ENCODE measurements around the gene CDK2.
"Not testable (repeated sequence)": the region's sequence is repeated elsewhere in the genome, so short reads cannot be mapped to it uniquely, and the experiment has no call there.

Gene CDK2

DNA sequence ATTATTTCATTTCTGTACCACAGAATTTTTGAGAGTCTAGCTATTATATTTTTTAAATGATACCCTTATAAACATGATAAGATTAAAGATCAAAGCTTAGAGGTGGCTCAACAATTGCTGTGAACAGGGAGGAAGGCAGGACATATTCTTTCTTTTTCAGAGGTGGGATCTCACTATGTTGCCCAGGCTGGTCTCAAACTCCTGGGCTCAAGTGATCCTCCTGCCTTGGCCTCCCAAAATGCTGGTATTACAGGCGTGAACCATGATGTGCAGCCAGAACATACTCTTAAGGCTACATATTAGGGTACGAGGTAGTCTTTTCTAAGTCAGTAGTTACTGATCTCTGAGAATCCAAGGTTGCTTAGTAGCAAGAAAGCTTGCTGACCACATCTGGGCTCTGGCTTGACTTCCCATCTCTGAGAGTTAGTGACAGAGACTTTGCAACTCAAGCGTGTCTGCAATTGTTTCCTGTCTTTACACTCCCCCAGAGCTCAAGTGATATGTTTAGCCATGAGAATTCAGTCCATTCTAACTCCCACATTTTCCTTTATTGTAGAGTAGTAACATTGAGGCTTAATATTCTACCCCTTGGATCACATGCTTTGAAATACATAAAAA is 15.8 kb downstream of the CDK2 start:
- DNase-seq = no peak

DNA sequence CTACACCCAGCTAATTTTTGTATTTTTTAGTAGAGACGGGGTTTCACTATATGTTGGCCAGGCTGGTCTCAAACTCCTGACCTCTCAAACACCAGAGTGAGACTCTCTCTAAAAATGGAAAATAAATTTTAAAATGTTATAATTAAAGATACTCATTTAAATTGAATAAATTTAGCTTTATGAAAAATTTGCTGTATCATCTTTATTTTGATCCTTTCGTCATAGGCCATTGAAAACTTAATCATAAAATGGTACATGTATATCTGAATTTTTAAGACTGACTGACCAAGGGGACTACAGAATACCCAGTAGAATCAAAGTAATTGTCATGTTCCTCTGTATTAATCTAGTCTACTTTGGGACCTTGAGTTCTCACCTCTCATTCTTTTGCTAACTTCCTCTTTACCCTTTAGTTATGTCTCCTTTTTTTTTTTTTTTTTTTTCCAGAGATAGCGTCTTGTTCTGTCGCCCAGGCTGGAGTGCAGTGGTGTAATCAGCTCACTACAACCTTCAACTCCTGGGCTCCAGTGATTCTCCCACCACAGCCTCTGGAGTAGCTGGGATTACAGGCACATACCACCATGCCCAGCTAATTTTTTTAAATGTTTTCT is 16.7 kb downstream of the CDK2 start:
- no peak for DNase-seq

DNA sequence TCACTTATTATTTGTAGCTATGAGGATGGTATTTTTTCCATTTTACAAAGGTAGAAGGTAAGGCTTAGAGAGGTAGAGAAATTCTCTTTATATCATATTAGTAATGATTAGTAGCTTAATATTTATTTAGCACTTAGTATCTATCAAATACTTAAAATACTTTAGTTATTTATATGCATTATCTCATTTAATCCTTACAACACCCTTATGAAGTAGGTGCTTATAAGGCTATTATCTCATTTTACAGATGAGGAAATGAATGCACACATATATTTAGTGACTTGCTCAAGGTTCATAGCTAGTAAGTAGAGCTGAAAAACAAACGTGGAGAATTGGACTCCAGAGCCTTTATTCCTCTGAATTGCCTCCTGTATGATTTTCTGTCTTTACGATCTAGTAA is 18.2 kb downstream of the CDK2 start:
- no peak for DNase-seq

DNA sequence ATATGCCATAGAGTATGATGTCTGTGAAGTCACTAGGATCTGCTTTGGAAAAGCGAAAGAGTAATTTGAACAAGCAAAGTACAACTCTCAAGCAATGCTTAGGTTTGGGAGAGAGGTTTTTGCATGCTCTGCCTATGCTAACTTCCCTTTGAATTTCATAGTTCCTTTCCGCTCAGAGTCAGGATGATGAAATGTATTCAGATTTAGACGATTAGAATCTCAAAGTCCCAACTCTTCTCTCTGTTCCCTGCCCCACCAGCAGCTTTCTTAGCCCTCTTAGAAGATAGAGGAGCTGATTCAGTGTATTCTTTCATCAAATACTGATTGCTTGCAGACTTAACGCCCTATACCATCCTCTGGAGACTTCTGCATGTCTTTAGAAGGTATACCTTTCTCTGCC is 18.7 kb downstream of the CDK2 start:
- DNase-seq = no peak

DNA sequence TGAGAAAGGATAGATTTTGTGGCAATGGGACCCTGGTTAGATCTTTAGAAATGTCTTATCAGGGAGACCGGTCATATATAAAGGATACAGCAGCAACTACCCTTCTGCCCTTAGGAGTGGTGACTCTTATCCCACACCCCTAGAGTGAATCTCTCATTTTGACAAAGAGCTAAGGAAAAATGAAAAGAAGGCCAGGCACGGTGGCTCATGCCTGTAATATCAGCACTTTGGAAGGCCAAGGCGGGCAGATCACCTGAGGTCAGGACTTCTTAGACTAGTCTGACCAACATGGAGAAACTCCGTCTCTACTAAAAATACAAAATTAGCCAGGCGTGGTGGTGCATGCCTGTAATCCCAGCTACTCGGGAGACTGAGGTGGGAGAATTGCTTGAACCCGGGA is 19.3 kb downstream of the CDK2 start:
- DNase-seq = not testable (repeated sequence)

DNA sequence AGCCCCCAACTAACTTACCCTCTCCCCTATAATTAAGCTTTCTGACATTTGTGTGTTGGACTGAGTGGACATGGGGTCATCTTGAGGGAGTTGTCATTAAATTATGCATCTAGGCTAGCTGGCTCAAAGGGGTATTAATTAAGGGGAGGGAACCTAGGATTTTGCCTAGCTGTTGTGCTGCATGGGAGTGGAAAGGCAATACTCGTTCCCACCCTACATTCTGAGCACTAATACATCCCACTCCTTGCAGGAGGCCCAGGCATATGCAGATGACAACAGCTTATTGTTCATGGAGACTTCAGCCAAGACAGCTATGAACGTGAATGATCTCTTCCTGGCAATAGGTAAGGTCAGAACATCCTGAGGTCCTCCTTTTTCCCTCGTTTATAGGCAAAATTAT is 24.5 kb downstream of the CDK2 start:
- no peak for DNase-seq

DNA sequence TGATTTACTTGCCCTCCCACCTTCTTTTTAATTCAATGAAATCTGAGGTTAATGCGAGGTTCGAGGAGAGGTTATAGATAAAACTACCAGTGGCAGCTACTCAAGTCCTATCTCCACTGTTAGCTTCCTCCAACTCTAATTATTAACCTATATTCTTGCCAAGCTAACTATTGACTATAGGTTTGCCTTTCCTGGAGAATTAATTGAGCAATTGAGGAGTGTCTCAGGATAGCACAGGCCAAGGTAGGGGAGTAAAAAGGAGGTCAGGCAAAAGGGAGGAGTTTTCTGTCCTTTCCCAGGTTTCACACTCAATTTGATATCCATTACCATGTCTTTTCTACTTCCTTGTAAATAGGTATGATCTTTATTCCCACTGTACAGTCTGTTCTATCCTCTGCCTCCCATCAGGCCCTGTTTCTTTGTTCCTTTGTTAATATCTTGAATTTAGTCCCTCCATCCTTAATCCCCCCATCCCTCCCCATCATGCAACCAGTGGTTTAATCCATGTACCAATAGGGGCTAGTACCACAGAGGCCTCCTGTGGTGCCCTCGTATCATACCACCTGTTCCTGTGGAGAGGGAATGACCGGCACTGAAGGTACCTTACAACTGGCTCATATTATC is 26.7 kb downstream of the CDK2 start:
- no peak for DNase-seq

DNA sequence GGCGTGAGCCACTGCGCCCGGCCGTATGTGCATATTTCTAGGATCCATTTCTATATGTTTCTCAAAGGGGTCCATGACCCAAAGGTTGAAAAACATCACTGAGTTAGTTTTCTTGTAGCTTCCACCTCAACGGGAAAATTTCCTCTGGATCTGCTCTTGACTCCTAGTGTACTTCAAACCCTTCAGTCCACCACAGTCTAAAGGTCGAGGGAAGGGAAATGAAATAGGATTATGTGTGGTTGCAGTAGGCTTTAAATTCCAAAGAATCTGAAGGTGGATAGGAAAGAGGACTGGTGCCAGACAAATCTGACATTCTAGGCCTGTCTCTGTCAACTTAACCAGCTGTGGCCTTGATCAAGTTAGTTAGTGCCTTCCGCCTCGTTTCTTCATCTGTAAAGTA is 28.7 kb downstream of the CDK2 start:
- no peak for DNase-seq

DNA sequence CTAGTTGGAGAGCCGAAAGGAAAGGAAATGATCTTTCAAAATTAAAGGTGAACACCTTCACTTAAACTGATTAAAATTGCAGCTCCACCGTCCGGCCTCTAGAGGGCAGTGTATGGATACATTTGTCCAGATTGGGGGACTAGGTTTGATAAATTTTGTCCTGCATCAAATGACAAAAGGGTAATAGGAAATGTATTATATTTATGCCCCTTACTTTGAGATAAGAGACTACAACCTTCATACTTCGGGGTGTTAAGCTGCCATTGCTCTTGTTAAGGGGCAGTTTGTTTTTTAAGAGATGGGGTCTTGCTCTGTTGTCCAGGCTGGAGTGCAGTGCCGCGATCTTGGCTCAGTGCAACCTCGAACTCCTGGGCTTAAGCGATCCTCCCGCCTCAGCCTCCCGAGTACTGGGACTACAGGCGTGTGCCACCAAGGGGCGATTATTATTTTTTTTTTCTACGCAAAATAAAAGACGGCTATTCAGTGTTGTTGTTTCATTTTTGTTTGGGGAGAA is 29.6 kb downstream of the CDK2 start:
- peak; percentile 71 for DNase-seq

DNA sequence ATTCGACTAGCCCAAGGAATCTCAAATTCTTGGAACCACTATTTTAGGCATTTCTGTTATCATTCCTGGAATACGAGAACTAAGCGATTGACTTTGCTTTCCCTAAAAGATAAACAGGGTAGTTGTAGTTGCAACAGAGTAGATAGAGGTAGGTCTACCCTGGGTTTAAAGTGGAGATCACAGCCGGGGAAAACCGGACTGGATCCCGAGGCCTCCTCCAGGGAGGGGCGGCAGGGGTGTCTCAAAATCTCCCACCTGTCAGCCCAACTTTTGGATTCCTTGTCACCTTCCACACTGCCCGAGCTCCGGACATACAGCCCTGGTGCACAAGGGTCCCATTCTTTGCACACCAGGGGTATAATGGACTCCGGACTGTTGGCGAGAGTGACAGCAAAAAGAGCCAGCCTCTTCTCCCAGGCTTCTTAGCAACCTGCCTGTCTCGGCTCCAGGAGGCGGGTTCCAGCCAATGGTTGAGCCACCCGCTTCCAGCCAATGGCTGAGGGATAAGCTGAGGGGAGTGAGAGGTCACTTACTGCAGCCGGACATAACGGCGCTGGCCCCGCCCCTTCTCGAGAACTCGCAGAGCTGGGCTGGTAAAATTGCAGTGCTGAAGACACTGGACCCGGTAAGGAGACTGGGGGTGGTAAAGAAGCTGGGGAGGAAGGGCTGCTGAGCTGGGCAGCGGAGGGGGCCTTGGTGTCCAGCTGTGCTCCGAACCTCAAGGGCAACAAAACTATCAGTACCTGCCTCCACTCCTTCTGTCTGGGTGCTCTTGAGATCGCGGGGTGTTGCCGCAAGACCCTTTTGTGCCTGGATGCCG is 30.3 kb downstream of the CDK2 start, which contains the start of gene SUOX:
TSS of gene SUOX (plus strand) at position 562 of the 820 bp plus-strand sequence. CDS start 4,946 bp downstream, outside the sequence.
- DNase-seq = peak; percentile 46

DNA sequence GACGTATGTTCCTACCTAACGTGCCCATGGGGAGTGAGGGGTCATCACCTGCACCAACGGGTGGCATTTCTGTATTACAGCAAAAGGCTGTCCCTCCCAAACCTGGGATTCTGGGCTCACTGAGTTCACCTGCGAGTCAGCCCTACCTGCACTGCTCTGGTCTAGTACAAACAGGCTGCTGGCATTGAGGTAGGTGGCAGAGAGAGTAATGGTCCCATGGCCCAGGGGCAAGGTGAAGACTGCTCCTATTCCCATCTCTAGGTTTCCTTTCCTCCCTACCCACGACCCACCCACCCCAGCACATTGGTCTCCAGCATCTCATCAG is 30.9 kb downstream of the CDK2 start:
- DNase-seq = no peak

DNA sequence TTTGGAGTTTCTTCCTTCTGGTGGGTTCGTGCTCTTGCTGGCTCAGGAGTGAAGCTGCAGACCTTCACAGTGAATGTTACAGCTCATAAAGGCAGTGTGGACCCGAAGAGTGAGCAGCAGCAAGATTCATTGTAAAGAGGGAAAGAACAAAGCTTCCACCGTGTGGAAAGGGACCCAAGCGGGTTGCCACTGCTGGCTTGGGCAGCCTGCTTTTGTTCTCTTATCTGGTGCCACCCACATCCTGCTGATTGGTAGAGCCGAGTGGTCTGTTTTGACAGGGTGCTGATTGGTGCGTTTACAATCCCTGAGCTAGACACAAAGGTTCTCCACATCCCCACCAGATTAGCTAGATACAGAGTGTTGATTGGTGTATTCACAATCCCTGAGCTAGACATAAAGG is 32.9 kb downstream of the CDK2 start:
- not testable (repeated sequence) for DNase-seq

DNA sequence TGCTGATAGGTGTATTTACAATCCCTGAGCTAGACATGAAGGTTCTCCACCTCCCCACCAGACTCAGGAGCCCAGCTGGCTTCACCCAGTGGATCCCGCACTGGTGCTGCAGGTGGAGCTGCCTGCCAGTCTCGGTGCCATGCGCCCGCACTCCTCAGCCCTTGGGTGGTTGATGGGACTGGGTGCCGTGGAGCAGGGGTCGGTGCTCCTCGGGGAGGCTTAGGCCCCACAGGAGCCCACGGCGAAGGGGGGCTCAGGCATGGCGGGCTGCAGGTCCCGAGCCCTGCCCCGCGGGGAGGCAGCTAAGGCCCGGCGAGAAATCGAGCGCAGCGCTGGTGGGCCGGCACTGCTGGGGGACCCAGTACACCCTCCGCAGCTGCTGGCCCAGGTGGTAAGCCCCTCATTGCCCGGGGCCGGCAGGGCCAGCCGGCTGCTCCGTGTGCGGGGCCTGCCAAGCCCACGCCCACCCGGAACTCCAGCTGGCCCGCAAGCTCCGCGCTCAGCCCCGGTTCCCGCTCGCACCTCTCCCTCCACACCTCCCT is 33.4 kb downstream of the CDK2 start:
- DNase-seq = not testable (repeated sequence)

DNA sequence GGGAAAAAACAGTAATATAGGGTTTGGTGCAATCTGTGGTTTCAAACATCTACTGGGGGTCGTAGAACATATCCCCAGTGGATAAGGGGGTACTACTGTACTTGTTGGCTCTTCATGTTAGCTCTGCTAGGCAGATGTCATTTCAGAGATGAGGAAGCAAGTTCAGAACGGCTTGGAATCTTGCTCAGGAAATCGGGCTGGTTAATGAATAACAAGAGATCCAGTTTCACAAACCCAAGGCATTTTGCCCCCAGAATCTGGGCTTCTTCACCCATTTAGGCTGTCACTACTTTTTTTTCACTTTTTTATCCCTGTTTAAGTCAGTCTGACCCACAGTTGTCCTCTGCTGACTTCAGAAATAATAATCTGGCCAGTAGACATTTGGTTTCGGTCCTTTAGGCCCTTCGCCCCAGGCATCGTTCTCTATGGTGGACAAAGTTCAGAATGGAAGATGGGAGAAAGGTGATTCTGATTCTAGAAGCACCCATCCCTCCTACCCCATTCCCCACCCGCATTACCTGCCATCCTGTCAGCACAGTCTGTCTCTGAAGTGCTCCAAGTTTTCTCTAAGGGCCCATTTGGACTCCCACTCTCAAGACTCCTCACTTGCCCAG is 35.0 kb downstream of the CDK2 start:
- DNase-seq = no peak

DNA sequence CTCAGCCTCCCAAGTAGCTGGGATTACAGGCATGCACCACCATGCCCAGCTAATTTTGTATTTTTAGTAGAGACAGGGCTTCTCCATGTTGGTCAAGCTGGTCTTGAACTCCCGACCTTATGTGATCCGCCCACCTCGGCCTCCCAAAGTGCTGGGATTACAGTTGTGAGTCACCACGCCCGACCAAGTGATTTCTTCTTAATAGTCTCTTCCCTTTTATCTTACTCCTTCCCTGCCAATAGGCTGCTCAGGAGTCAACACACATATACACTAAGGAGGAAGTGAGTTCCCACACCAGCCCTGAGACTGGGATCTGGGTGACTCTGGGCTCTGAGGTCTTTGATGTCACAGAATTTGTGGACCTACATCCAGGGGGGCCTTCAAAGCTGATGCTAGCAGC is 36.7 kb downstream of the CDK2 start:
- DNase-seq = not testable (repeated sequence)

DNA sequence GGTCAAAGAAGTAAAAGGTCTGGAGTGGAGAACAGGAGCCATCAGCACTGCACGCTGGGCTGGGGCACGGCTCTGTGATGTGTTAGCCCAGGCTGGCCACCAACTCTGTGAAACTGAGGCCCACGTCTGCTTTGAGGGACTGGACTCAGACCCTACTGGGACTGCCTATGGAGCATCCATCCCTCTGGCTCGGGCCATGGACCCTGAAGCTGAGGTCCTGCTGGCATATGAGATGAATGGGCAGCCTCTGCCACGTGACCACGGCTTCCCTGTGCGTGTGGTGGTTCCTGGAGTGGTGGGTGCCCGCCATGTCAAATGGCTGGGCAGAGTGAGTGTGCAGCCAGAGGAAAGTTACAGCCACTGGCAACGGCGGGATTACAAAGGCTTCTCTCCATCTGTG is 37.6 kb downstream of the CDK2 start:
- no peak for DNase-seq

DNA sequence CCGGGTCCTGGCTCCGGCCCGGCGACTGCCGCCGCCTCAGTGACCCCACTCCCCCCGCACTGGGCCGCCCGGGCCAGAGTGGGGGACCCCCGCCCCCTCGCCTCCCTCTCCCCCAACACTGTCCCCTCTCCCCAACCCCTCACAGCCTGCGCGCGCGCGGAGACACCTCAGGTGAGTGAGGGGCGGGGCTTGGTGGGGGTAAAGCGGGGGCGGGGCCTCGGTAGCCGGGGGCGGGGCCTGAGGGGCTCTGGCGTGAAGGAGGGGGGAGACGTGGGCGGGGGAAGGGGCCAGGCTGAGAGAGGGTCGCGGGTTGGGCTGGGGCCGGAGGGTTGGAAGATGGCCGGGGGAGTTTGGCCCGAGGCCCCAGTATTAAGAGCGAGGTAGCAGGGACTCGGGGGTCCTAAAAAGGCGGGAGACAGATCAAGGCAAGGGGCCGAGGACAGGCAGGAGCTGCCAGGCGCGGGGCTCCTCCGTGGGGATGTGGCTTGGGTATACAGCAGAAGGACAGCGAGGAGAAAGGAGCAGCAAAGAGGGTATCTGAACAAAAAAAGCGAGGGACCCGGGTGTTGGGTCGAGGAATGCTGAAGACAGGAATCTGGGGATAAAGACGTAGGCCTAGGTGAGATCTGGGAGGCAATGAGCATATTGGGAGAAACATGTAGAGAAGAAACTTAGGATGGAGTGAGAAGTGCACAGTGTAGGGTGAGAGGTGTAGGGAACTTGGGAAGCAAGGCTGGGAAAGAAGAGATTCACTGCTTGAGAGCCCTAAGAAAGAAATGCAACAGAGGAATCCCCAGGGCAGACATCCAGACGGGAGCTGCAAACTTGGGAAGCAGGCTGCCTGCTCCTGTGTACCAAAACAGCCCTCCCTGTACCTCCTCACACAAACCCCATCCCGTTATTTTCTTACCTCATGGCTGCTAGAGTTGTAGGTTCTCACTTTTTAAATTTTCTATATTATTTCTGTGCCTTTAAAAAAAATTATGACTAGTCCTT is 41.2 kb downstream of the CDK2 start:
- peak; percentile 79 for DNase-seq

DNA sequence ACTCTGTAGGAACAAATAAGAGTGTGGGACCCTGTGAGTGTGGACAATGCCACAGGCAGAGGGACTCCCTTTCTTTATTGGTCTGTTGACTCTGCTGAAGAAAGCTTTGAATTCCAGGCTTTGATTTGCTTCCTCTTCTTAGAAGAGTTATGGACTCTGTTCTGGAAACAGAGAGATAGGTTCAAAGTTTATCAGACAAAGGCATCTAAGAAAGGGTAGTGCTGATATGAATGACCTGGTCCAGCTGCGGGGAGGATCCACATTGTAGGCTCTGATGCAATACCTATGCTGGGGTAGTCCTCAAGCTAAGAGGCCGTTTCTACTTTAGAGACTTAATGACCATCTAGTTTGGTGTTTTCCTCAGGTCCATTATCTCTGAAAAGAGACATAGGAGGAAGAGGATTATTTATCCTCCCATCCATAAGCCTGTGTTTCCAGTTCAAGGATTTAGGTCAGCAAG is 43.5 kb downstream of the CDK2 start:
- no peak for DNase-seq

DNA sequence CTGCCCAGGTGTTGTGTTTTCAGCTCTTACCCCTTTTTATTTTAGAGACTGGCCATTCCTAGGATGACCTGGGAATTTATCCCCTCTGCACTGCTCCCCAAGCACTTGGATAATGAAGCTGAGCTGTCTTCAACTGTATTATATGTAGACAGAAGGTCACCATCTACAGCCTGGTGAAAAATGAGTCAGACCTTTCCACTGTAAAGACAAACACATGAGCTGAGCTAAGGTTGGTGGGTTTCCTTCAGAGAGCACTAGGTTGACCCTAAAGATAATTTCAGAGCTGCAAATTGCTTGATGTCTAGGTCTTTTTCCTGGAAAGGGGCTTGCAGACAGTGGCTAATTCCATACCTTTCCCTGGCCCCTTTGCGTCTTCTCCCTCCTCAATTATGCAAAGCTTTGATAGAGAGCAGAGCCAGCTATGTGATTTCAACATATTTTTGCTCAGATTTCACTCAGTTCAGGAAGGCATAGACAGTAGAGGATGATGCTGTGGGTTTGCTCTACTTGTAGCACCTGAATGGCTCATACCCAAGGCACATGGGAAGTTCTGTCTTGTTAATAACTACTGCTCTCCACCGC is 45.0 kb downstream of the CDK2 start:
- no peak for DNase-seq

DNA sequence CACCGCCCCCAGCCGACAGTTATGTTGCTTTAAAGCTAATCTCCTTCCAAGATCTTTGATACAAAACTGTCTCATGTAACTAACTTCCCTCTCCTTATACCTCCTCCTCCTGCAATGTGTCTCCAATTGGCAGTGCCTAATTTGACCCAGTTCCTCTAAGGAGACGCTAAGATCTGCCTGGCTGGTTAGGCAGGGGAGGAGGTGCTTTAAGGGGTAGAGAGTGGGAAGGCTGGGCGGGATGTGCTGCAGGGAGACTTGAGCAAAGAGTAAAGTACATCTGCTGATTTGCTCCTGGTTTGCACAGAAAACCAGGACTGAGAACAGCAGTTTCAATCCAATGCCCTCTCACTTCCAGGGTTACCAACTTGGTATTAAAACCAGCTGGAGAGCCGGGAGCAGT is 46.9 kb downstream of the CDK2 start:
- no peak for DNase-seq

DNA sequence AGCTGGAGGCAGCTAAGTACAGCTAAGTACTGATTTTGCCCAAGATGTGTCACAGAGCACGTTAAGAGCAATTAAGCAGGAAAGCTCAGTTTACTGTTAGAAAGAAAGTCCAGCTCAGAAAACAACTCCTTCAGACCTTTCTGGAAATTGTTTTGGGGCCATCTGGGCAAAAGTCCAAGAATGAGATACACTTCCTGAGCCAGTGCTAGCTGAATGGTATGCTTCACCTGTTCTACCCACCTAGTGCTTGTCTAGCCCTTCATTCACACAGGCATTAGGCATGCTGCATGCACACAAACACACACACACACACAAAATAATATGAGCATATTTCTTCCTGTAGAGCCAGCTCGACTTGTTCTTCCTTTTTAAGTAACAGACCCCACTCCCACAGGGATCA is 47.6 kb downstream of the CDK2 start:
- DNase-seq = no peak

Data from NCI-H2171 treated with DMSO at 0.1 percent for 48 hours (cell line).